ENCODE results near the gene CEP162.

- TF ChIP-seq CTCF (IDR thresholded peaks at IDR 0.05) (no peak), EP300 (IDR thresholded peaks at IDR 0.05) (no peak)
Measured at GRCh38 chr6:84137989-84138575, 89.4 kb downstream of the CEP162 start.
